ENCODE measurements around the gene TEX9.
"Not testable (repeated sequence)": the region's sequence is repeated elsewhere in the genome, so short reads cannot be mapped to it uniquely, and the experiment has no call there.

The TEX9 gene

GRCh38 chr15:56367156-56367555, 1.9 kb downstream of the TEX9 start:
- Histone ChIP-seq H3K36me3 (replicated peaks; ENCODE audit: low read depth, low read length) (no peaks in the 10 kb centered on the region), H3K4me2 (ENCODE audit: low read length) (no peak overlapping the region), H3K79me2 (ENCODE audit: low read length) (no peaks in the 10 kb centered on the region), H3K9ac (ENCODE audit: low read length) (no peak overlapping the region), H4K20me1 (ENCODE audit: insufficient read depth, low read length) (no peaks in the 10 kb centered on the region), H3K27me3 (ENCODE audit: low read depth, low read length) (0 out of 2 replicates have a peak, but pooled peaks cover 4% of the 10 kb centered on the region), H3K9me3 (ENCODE audit: insufficient read depth, low read length) (no peaks in the 10 kb centered on the region), H3K27ac (ENCODE audit: low read length) (no peak overlapping the region), H3K4me3 (ENCODE audit: low read length) (no peak overlapping the region), H3K4me1 (ENCODE audit: low read length) (peaks cover 34% of the 10 kb centered on the region), H2AFZ (ENCODE audit: low read depth, low read length) (no peak overlapping the region)
- no peak for TF ChIP-seq CTCF (IDR thresholded peaks at IDR 0.05; ENCODE audit: low read depth, low read length)
- no peak for TF ChIP-seq EZH2phosphoT487 (IDR thresholded peaks at IDR 0.05; ENCODE audit: low read depth)

- peaks cover 45% of the 10 kb centered on the region for H3K4me1 ChIP-seq (ENCODE audit: low read length)
- H3K4me3 ChIP-seq (ENCODE audit: low read length) = no peak overlapping the region
- H3K36me3 ChIP-seq (replicated peaks; ENCODE audit: low read depth, low read length) = no peaks in the 10 kb centered on the region
- no peak overlapping the region for H2AFZ ChIP-seq (ENCODE audit: low read depth, low read length)
- H4K20me1 ChIP-seq (ENCODE audit: insufficient read depth, low read length) = no peaks in the 10 kb centered on the region
- H3K9me3 ChIP-seq (ENCODE audit: insufficient read depth, low read length) = no peaks in the 10 kb centered on the region
- 0 out of 2 replicates have a peak, but pooled peaks cover 4% of the 10 kb centered on the region for H3K27me3 ChIP-seq (ENCODE audit: low read depth, low read length)
- no peaks in the 10 kb centered on the region for H3K79me2 ChIP-seq (ENCODE audit: low read length)
- H3K4me2 ChIP-seq (ENCODE audit: low read length) = no peak overlapping the region
- H3K9ac ChIP-seq (ENCODE audit: low read length) = no peak overlapping the region
- no peak overlapping the region for H3K27ac ChIP-seq (ENCODE audit: low read length)
- no peak for TF ChIP-seq CTCF (IDR thresholded peaks at IDR 0.05; ENCODE audit: low read depth, low read length)
- no peak for TF ChIP-seq EZH2phosphoT487 (IDR thresholded peaks at IDR 0.05; ENCODE audit: low read depth)
Measured at GRCh38 chr15:56369234-56369633, 4.0 kb downstream of the TEX9 start.

DNA sequence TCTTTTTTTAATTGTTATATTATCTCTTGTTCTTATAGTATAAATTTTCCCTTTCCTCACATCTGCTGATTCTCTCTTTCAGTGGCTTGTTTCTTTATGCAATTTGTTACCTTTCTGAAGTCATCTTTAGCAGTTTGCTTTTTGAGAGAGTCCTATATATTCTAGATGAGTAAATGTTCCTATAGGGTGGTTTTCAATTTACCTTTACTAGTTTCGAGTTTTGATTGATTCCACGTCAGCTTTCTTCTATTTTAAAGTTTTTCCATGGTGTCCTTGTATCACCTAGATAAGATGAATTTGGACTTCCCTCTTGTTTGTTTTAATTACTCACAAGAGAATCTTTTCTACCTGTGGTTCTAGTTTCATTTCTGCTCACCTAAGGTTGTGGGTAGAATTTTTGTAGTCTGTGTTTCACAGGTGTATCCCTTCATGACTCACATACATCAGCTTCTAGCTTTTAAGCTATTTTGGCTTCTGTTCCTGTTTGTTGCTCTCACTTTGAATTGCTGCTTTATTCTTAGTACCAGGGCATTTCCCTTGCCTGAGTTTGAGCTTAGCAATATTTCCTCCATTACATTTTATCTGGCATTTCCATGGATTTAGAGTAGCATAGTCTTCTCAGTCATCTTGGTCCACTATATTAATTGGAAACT, 6.4 kb downstream of the TEX9 start:
- Histone ChIP-seq H3K4me2 (ENCODE audit: low read length) (peak overlapping the region; percentile 78), H3K4me3 (ENCODE audit: low read length) (peak overlapping the region; percentile 37), H3K27ac (ENCODE audit: low read length) (peak overlapping the region; percentile 26; the same call in 1 of the 2 replicates), H3K79me2 (ENCODE audit: low read length) (no peaks in the 10 kb centered on the region), H3K36me3 (replicated peaks; ENCODE audit: low read depth, low read length) (no peaks in the 10 kb centered on the region), H3K9me3 (ENCODE audit: insufficient read depth, low read length) (no peaks in the 10 kb centered on the region), H3K27me3 (ENCODE audit: low read depth, low read length) (0 out of 2 replicates have a peak, but pooled peaks cover 4% of the 10 kb centered on the region), H3K4me1 (ENCODE audit: low read length) (peaks cover 30% of the 10 kb centered on the region), H2AFZ (ENCODE audit: low read depth, low read length) (no peak overlapping the region), H4K20me1 (ENCODE audit: insufficient read depth, low read length) (no peaks in the 10 kb centered on the region), H3K9ac (ENCODE audit: low read length) (no peak overlapping the region)
- no peak for TF ChIP-seq EZH2phosphoT487 (IDR thresholded peaks at IDR 0.05; ENCODE audit: low read depth)
- no peak for TF ChIP-seq CTCF (IDR thresholded peaks at IDR 0.05; ENCODE audit: low read depth, low read length)

GRCh38 chr15:56374693-56375092, 9.5 kb downstream of the TEX9 start:
- H3K27ac ChIP-seq (ENCODE audit: low read length); H3K4me3 ChIP-seq (ENCODE audit: low read length); H3K79me2 ChIP-seq (ENCODE audit: low read length); H3K36me3 ChIP-seq (replicated peaks; ENCODE audit: low read depth, low read length); H3K9me3 ChIP-seq (ENCODE audit: insufficient read depth, low read length); H3K9ac ChIP-seq (ENCODE audit: low read length); H4K20me1 ChIP-seq (ENCODE audit: insufficient read depth, low read length); H3K4me2 ChIP-seq (ENCODE audit: low read length); H3K27me3 ChIP-seq (ENCODE audit: low read depth, low read length); H2AFZ ChIP-seq (ENCODE audit: low read depth, low read length): not testable (repeated sequence)
- H3K4me1 ChIP-seq (ENCODE audit: low read length) = peaks cover 29% of the 10 kb centered on the region

DNA sequence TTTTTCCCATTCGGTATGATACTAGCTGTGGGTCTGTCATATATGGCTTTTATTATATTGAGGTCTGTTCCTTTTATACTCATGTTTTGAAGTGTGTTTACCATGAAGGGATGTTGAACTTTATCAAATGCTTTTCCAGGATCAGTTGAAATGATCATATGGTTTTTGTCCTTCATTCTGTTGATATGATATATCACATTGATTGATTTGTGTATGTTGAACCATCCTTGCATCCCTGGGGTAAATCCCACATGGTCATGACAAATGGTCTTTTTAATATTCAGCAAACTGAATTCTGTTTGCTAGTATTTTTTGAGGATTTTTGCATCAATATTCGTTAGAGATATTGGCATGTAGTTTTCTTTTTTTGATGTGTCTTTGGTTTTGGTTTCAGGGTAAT, 12.6 kb downstream of the TEX9 start:
- H3K4me1 ChIP-seq (ENCODE audit: low read length); H3K4me2 ChIP-seq (ENCODE audit: low read length); H3K79me2 ChIP-seq (ENCODE audit: low read length); H2AFZ ChIP-seq (ENCODE audit: low read depth, low read length); H3K9ac ChIP-seq (ENCODE audit: low read length); H4K20me1 ChIP-seq (ENCODE audit: insufficient read depth, low read length); H3K27ac ChIP-seq (ENCODE audit: low read length); H3K9me3 ChIP-seq (ENCODE audit: insufficient read depth, low read length); H3K4me3 ChIP-seq (ENCODE audit: low read length); H3K36me3 ChIP-seq (replicated peaks; ENCODE audit: low read depth, low read length); H3K27me3 ChIP-seq (ENCODE audit: low read depth, low read length): not testable (repeated sequence)
